ENCODE data around the gene CAMK2B.

CAMK2B gene

GRCh38 chr7:44308596-44309270 lies 16.7 kb downstream of the CAMK2B start:
- DNase-seq: no peak

GRCh38 chr7:44307905-44308595 lies 17.3 kb downstream of the CAMK2B start:
- no peak for DNase-seq

GRCh38 chr7:44307301-44307900 lies 18.0 kb downstream of the CAMK2B start:
- DNase-seq: no peak

GRCh38 chr7:44306606-44307005 lies 18.8 kb downstream of the CAMK2B start:
- no peak for DNase-seq

- no peak for DNase-seq
Measured at GRCh38 chr7:44305564-44306507, 19.6 kb downstream of the CAMK2B start.

- DNase-seq: no peak
Measured at GRCh38 chr7:44294325-44295069, 30.9 kb downstream of the CAMK2B start.

- DNase-seq: no peak
Measured at GRCh38 chr7:44293561-44294324, 31.7 kb downstream of the CAMK2B start.

GRCh38 chr7:44292876-44293560 lies 32.4 kb downstream of the CAMK2B start:
- no peak for DNase-seq

GRCh38 chr7:44292420-44292817 lies 33.0 kb downstream of the CAMK2B start:
- no peak for DNase-seq

GRCh38 chr7:44291733-44292419 lies 33.5 kb downstream of the CAMK2B start:
- no peak for DNase-seq

- no peak for DNase-seq
Measured at GRCh38 chr7:44291066-44291732, 34.2 kb downstream of the CAMK2B start.

- DNase-seq: no peak
Measured at GRCh38 chr7:44290252-44290620, 35.2 kb downstream of the CAMK2B start.

- DNase-seq: no peak
Measured at GRCh38 chr7:44289341-44290251, 35.8 kb downstream of the CAMK2B start.

GRCh38 chr7:44288811-44289340 lies 36.5 kb downstream of the CAMK2B start:
- DNase-seq: no peak

GRCh38 chr7:44288381-44288685 lies 37.1 kb downstream of the CAMK2B start:
- no peak for DNase-seq

GRCh38 chr7:44287488-44288380 lies 37.7 kb downstream of the CAMK2B start:
- no peak for DNase-seq

Data from T-helper 9 cell (primary cell).